ENCODE measurements around the gene GNG7.

- TF ChIP-seq CTCF (conservative IDR thresholded peaks at IDR 0.05; ENCODE audit: low read length) = no peak
- no peak for TF ChIP-seq EZH2phosphoT487 (IDR thresholded peaks at IDR 0.05; ENCODE audit: borderline replicate concordance)
Observed at GRCh38 chr19:2547033-2547680, 155.3 kb downstream of the GNG7 start.
